HG02763 (cell line): ENCODE measurements around the gene AGPAT4.

Experiments used
- ATAC-seq: cut with Tn5 transposase; IDR thresholded peaks from one replicate; pipeline ENCODE4 v1.9.1; 2021; ENCODE audit warnings: mild to moderate bottlenecking, moderate library complexity; ENCODE audit not compliant: unreplicated experiment

AGPAT4 gene

DNA sequence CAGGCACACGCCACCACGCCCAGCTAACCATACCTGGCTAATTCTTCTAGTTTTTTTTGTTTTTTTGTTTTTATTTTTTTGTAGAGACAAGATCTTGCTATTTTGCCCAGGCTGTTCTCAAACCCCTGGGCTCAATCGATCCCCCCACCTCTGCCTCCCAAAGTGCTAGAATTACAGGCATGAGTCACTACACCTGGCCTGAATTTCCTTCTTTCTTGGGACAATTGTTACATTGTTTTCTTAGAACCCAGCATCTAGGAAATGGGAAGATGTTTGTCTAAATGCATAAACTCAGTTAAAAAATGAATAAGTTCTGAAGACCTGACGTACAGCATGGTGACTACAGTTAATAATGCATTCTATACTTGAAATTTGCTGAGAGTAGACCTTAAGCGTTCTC, 10.8 kb upstream of the AGPAT4 start:
- no peak for ATAC-seq

DNA sequence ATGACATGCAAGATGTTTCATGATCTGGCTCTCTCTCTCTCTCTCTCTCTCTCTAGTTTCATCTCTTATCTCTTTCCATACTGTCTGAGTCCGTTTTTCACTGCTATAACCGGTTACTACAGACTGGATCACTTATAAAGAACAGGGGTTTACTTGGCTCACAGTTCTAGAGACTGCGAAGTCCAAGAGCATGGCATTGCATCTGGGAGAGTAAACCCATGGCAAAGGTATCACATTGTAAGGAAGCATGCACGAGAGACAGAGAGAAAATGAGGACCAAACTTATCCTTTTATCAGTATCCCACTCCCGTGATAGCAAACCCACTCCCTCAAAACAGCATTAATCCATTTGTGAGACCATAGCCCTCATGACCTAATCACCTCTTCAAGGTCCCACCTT, 7.2 kb upstream of the AGPAT4 start:
- ATAC-seq = no peak

DNA sequence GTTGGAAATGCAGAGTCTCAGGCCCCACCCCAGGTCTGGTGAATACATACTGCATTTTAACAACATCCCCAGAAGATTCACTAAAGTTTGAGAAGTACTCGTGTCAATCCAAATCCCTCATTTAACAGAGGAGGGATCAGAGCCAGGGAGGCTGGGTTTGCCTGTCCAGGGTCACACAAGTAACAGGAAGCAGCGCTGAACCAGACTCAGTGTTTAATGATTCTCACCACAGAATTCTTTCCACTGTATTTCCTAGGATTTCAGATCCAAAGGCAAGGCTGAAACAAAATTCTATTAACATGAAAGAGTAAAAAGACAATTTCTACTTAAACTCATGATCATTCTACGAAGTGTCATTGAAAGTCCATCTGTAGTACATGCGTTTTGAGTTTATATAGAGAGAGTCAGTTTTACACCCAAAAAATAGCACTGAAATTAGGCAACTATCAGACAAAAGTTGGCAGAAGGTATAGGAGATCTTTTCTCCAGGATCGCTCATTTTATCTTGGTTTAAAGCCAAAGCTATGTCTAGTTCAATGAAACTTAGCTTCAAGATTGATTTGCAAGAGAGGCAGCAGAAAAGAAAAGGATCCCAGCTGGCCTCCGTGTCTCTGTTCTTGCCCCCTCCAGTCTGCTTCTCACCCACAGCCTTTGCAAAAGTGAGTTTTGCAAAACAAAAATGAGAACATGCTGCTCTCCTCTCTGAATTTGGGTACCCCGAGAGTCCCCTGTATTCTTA, 6.0 kb upstream of the AGPAT4 start:
- no peak for ATAC-seq

DNA sequence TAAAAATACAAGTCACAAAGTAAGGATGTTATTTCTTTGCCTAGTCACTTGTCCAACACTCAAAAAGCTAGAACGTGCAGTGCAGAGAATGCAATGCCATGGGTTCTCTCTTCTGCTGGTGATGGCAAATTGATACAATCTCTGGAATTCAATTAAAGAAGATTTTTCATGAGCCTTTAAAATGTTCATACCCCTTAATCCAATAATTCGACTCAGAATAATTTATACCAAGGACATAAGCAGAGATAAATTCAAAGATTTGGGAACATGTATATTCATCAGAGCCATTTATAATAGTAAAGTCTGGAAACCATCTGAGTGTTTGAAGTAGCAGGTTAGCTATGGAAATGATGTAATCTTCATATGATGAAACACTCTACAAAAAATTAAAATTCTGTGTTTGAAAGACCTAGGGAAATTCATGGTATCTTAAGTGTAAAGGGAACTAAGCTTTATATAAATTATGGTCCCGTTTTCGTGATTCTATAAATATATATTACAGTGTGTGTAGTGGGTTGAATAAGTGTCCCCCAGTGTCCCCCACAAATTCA, 2.8 kb upstream of the AGPAT4 start:
- ATAC-seq = no peak

DNA sequence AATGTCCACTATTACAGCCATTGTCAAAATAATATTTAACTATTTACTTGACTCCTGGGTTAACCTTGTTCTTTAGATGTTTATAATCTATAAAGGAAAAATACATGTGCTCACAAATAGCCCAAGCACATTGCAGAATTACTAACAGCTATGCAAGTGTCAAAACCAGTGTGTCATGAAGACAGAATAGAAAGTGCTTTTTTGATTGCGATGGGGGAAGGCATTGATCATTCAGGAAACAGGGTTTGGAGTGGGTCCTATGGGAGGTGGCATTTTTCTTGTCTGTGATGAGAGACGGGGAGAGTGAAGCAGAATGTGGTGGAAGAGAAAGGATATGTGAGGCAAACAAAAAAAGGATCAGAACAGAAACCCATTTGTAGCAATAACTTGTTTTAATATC, 1.0 kb upstream of the AGPAT4 start:
- ATAC-seq = no peak

DNA sequence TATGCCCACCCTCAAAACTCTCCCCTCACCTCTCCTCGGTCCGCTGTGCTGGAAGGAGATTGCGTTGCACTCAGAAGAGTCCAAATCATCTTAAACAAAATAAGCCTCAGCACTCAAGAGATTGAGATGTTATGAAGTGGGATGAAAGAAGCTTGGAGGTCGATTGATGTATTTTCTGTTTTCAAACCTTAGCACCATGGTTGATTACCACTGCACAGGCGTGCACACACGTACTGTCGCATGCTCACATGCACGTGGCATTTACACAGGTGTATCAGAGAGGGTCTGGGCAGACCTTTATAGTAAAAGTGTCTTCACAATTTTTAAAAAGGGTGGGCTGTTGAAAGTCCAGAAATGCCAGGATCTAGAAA, 612 bp upstream of the AGPAT4 start:
- peak; percentile 4 for ATAC-seq

DNA sequence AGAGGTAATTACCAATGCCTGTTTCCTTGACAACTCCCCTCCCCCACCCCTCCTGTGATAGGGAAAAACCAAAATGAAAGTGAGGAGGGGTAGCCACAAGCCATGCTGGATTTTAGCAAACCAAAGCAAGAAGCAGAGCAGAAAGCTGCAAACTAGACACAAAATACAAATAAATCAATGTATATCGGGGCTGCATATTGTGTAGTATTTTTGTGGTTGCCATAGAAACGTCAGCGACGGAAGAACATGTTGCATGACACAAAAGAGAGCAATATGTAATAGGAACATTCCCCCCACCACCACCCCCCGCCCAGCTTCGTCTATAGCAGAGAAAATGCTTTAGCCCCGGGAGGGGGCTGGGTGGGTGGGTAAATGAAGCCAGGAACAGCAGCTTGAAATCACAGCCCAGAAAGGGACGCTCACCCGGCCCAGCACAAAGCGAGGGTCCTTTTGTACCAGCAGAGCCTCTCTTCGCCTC, 548 bp downstream of the AGPAT4 start:
- ATAC-seq = no peak

DNA sequence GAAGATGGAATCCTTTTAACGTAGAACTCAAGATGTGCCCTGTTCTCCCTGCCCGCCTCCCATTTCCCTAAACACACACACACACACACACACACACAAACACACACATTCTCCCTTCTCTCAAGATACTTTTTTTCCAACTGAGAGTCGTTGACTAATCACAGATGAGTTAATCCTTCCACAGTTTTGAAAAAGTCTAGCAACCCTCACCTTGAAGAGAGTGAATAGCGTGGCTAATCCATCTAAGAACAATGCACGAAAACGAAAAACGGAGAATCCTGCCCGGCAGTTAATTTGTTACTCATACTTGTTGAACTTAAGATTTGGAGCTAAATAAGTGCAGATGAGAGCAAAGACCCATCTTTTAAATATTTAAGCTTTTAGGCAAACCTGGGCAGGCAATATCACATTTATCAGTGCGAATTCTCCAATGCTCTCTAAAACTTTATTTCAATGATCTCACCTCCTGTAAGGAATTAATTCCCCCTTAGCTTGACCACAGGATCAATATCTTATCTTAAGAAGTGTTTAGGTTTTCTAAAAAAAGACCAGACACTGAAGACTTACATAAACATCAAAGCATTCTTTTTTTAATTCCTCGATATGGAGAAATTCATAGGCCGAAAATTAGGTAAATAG, 1.1 kb downstream of the AGPAT4 start:
- no peak for ATAC-seq

DNA sequence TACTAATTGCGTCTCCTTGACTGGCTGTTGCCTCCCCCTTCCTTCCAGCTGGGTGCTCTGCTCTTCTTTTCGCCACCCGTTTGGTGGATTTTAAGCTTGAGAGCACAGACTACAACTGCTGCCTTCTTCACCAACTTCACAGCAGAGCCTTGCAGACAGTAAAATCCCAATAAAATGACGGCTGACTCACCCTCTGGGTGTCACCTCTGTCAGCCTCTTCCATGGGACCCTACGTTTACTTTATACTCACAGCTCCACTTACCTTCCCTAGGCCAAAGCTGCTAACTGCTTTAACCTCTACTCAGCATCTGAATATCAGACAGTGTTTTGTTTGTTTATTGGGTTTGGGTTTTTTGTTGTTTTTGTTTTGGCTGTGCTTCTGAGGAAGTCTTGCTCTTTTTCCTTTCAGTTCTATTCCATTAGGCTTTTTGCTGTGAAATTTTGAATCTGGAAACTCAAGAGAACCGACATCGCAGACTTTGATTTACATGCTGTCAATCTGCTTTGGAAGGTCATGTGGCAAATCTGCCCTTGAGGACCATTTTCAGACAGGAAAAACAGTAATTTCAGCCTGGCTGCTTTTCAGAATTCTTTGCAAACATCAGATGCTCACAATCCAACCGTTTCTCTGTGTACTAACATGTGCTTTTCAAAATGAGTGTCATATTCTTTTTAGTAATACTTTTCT, 2.4 kb downstream of the AGPAT4 start:
- no peak for ATAC-seq

DNA sequence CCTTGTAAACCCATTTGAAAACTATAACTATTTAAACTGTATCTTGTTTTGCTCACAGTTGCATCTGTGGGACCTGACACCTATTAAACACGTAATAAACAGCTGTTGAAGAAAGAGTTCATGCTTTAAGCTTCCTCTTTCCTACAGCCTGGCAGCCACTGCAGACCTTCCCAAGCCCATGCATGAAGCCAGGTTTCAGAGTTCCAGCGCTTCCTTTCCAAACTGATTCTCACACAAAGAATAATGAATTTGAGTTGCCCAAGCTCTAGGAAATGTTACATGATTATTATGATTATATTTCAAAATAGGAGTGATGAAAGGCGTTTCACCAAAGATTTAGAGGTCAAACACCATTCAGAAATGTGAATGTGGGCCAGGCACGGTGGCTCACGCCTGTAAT, 3.7 kb downstream of the AGPAT4 start:
- no peak for ATAC-seq

DNA sequence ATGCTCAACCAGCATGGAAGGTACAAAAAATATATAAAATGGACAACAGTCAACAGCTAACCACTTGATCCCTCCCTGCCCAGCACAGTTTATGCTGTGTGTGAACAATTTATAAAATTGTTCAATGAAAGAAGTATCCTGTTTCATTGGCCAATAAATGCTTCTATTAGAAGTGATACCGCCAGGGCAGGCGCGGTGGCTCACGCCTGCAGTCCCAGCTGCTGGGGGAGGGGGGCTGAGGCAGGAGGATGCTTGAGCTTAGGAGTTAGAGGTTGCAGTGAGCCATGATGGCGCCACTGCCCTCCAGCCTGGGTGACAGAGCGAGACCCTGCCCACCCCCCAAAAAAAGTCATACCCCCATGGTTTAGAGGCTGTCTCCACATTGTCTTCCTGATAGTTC, 4.6 kb downstream of the AGPAT4 start:
- no peak for ATAC-seq

DNA sequence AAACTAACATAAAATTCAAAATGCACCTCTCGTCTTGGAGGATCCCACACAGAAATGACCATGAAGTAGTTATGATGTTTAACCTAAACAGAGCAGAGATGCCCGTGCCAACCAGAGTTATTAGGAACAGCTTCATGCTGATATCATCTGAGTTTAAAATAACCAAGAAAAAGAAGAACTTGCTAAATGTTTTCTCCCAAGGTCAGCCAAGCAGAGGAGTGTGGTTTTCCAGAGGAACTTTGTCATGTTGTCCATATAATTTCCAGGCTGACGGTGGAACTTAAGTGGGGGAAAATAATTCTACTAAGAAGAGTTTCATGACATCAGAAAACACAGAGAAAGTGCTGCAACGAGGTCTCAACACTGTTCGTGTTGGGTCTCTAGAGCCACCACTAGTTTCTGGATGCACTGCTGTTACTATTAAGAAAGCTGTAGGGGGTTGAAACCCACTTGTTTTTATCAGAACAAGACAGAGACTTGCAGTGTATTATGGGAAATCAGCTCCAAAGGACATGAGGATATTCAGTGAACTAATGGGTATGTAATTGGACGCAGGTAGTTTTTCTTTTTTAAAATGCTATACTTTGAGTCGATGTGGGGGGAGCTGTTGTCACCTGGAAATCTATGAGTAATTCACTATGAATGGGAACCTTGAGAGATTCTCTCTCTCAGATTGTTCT, 5.2 kb downstream of the AGPAT4 start:
- ATAC-seq = no peak

DNA sequence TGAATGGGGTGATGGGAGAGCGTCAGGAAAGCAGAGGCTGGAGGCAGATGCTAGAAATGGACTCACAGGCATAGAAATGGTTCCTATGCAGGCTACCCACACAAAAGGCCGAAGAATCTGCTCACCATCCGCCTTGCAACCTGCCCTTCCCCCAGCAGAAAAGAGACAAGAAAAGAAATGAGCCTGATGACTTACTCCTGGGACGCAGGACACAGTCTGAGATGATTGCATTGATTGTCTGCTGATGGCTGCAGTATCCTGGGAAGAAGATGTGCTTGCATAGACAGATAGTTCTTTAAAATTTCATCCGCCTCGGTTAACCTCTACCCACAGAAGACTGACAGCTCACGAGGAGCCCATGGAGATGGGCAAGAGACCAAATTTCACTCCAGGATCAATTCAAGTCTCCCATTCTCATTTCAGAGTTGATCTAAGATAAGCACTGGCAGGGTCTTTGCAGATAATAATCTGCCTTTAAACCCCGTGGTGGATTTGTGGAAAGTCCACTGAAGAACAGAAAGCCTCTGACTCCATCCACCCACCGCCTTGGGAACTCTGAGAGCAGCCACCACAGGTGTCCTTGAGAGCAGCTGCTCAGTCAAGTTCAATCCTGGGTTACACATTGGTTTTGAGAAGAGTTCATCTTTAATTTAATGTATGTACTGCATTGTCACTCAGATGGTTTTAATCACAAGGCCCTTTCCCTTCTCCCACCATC, 7.2 kb downstream of the AGPAT4 start:
- ATAC-seq = no peak

DNA sequence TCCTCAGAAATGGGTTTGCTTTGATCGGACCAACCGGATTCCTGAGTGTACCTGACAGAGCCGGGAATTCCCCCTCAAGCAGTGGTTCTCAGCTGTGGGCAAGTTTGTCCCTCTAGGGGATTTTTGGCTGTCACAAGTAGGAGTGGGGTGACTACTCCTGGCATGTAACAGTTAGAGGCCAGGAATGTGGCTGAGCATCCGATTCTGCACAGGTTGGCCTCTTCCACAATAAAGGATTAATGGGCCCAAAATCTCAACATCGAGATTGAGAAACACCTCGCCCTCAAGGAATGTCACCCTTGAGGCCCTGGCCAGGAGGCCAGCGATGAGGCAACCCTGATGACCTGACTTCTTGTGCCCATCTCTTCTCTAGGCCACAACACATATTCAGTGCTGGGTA, 7.9 kb downstream of the AGPAT4 start:
- no peak for ATAC-seq

DNA sequence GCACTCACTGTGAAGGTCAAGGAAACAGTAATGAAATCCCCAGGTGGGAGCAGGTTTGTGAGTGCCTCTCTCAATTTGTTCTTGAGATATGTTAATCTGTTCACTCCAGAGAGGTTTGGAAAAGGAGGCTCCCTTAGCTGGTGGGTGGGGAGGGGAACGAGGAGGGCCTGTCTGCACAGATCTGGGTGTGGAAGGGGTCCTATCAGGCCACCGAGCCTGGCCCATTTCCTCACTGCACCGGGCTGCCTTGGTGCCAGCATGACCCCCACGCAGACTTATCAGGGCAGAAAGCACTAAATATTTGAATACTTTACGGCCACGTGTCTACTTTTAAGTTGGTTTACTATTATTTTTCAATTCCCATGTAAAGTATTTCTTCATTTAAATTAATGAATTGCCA, 8.3 kb downstream of the AGPAT4 start:
- no peak for ATAC-seq

DNA sequence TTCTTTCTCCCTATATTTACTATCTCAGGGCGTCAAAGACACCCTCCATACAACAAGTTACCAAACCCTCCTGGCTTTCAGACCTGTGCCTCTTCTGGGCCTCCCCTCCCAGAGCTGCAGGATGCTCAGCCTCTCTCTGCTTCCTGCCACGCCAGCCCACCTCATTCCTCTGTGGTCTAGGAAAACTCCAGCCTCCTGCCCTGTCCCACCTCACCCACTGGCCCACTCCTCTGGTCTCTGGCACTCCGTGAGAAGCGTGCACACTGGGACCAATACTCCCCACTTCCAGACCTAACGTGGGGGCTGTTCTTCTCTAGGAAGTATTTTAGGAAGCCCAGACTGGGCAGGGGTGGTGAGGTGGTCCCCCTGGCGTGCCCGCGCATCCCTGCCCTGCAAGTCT, 9.7 kb downstream of the AGPAT4 start:
- ATAC-seq = no peak

DNA sequence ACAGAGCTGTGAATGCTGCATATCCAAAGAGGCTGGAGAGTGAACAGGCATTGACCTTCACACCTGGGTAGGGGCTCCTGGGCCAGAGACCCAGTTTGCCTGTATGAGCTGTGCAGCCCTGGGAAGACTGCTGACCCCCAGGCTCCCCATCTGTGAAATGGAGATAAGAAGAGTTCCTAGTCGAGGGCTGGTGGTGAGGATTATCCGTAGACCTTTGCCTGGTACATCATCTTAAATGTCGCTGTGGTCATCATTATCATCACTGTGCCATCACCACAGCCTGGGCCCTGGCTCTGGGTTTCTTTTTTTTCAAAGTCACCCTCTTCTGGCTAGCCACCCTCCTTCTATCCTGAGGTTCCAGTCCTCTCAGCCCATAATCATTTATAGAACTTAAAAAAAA, 12.0 kb downstream of the AGPAT4 start:
- ATAC-seq = no peak

DNA sequence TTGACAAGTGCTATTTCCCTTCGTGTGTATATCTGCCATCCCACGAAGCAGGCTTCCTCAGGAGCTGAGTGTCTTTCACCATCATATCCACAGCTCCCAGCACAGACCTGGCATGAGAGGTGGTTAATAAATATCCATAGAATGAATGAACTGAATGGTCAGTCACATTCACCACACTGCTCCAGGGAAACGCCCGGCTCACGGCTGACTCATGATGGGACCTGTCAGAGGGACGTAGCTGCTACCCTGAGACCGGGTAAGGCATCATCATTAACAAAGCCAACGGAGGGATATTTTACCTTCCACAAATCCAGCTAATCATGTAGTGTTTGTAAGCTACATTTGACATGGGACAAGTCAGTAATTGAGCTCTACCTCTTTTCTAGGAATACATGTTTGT, 12.5 kb downstream of the AGPAT4 start:
- no peak for ATAC-seq

DNA sequence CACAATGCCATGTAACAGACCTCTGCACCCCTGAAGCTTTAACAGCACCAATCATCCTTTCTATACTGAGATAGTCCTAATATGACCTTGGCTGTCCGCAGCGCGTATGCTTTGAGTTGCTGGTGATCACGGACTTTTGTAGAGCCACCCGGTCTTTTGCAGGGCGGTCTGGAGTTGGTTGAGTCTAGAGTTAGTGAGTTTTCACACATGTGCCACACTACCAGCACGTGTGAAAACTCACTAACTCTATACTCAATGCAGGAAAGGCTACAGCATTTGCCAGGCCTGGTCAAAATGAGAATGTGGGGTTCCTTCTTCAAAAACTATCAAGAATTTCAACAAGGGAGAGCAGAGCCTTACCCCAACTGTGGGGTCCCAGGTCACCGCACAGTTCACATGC, 14.6 kb downstream of the AGPAT4 start:
- ATAC-seq = no peak

DNA sequence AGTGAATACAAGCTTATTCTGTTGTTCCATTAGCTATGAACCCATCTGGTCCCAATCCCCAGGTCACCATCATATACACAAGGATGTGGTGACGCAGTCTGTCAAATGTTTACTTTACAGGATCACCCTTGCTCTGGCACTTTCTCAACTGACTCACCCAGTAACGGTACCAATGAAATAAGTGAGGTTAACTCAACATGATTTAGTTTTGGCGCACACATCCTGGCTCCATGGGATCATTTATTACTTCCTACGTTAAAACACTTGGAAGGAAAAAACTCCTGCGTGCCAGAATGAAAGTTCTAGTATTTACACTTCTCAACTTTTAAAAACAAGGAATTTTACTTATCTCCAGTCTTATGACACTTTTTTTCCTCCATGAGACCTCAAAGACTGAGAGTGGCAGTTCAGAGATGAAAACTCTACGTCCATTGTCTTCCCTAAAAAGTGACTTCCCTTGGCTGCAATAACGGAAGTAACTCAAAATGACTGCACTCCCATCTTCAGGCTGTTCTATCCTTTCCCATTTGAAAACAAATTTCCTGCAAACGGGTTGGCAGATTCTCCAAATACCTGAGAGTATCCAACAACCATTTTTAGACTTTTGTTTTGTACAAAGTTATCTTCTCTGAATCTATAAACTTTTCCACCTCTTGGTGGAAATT, 15.9 kb downstream of the AGPAT4 start:
- ATAC-seq = no peak
